Measurements from ENCODE around the gene LRRFIP1.

LRRFIP1 gene

GRCh38 chr2:237691029-237691907, 63.9 kb downstream of the LRRFIP1 start:
- DNase-seq: peak in 1 of 2 donors; percentile 56

- DNase-seq: peak; percentile 94 to 95
These were observed 64.7 kb downstream of the LRRFIP1 start for GRCh38 chr2:237691908-237692600.

- DNase-seq: no peak
These were observed 65.4 kb downstream of the LRRFIP1 start for GRCh38 chr2:237692601-237693290.

- peak in 1 of 2 donors; percentile 65 for DNase-seq
These were observed 66.1 kb downstream of the LRRFIP1 start for GRCh38 chr2:237693291-237693994.

- peak; percentile 57 to 67 for DNase-seq
These were observed 67.2 kb downstream of the LRRFIP1 start for GRCh38 chr2:237694415-237695194.

- peak in 1 of 2 donors; percentile 83 for DNase-seq
These were observed 67.9 kb downstream of the LRRFIP1 start for GRCh38 chr2:237695201-237695780.

GRCh38 chr2:237696461-237696860, 69.1 kb downstream of the LRRFIP1 start:
- peak; percentile 55 to 61 for DNase-seq

GRCh38 chr2:237697586-237698357, 70.4 kb downstream of the LRRFIP1 start:
- no peak for DNase-seq

GRCh38 chr2:237698358-237698694, 70.9 kb downstream of the LRRFIP1 start:
- DNase-seq: no peak

- DNase-seq: no peak
These were observed 72.6 kb downstream of the LRRFIP1 start for GRCh38 chr2:237699870-237700511.

GRCh38 chr2:237700512-237701032, 73.2 kb downstream of the LRRFIP1 start:
- DNase-seq: peak; percentile 91 to 93

- DNase-seq: no peak
These were observed 73.9 kb downstream of the LRRFIP1 start for GRCh38 chr2:237701033-237701858.

- DNase-seq: no peak
These were observed 74.5 kb downstream of the LRRFIP1 start for GRCh38 chr2:237701859-237702390.

GRCh38 chr2:237702441-237703391, 75.3 kb downstream of the LRRFIP1 start:
- DNase-seq: peak in 1 of 2 donors; percentile 39

GRCh38 chr2:237704501-237705434, 77.4 kb downstream of the LRRFIP1 start:
- no peak for DNase-seq

GRCh38 chr2:237706257-237706656, 78.9 kb downstream of the LRRFIP1 start:
- no peak for DNase-seq

GRCh38 chr2:237708065-237708398, 80.6 kb downstream of the LRRFIP1 start:
- no peak for DNase-seq
